Embryonic facial prominence (tissue), 1 donor: Measurements from ENCODE around the gene TDRD9.

Experiments
- DNase-seq: peaks from one replicate; pipeline ENCODE4 v3.0.0-alpha.2; 2016; ENCODE audit errors: extremely low spot score

Gene TDRD9

GRCh38 chr14:103989964-103990363 lies 61.7 kb downstream of the TDRD9 start:
- no peak for DNase-seq

- DNase-seq = no peak
Observed at GRCh38 chr14:103994535-103995184, 66.4 kb downstream of the TDRD9 start.

- DNase-seq = no peak
Observed at GRCh38 chr14:103995876-103996275, 67.6 kb downstream of the TDRD9 start.

- DNase-seq = no peak
Observed at GRCh38 chr14:103997391-103997790, 69.1 kb downstream of the TDRD9 start.

GRCh38 chr14:103998027-103998426 lies 69.8 kb downstream of the TDRD9 start:
- DNase-seq = no peak

- no peak for DNase-seq
Observed at GRCh38 chr14:103999795-104000440, 71.7 kb downstream of the TDRD9 start.

GRCh38 chr14:104001003-104001402 lies 72.7 kb downstream of the TDRD9 start:
- no peak for DNase-seq

GRCh38 chr14:104003616-104004015 lies 75.4 kb downstream of the TDRD9 start:
- no peak for DNase-seq

GRCh38 chr14:104004849-104005248 lies 76.6 kb downstream of the TDRD9 start:
- DNase-seq = no peak

GRCh38 chr14:104005489-104005888 lies 77.2 kb downstream of the TDRD9 start:
- no peak for DNase-seq

GRCh38 chr14:104007121-104007520 lies 78.9 kb downstream of the TDRD9 start:
- no peak for DNase-seq

GRCh38 chr14:104009297-104009696 lies 81.0 kb downstream of the TDRD9 start:
- DNase-seq = no peak

GRCh38 chr14:104011824-104012517 lies 83.7 kb downstream of the TDRD9 start:
- DNase-seq = no peak

- no peak for DNase-seq
Observed at GRCh38 chr14:104014764-104015163, 86.5 kb downstream of the TDRD9 start.

- DNase-seq = no peak
Observed at GRCh38 chr14:104016873-104017650, 88.8 kb downstream of the TDRD9 start.

GRCh38 chr14:104019029-104019428 lies 90.8 kb downstream of the TDRD9 start:
- DNase-seq = no peak

- no peak for DNase-seq
Observed at GRCh38 chr14:104019806-104020205, 91.5 kb downstream of the TDRD9 start.

GRCh38 chr14:104020471-104020870 lies 92.2 kb downstream of the TDRD9 start:
- no peak for DNase-seq

GRCh38 chr14:104023325-104024055 lies 95.2 kb downstream of the TDRD9 start:
- DNase-seq = no peak

- DNase-seq = no peak
Observed at GRCh38 chr14:104025534-104025933, 97.3 kb downstream of the TDRD9 start.

- no peak for DNase-seq
Observed at GRCh38 chr14:104026024-104026423, 97.8 kb downstream of the TDRD9 start.

- DNase-seq = no peak
Observed at GRCh38 chr14:104030958-104031357, 102.7 kb downstream of the TDRD9 start.
